OCI-LY3 (cell line): ENCODE measurements around the gene TP53INP2.

Source experiments
- EZH2phosphoT487 ChIP-seq: fragments of 200-600 bp; shearing (Covaris generic); IDR thresholded peaks from 2 replicates; pipeline ENCODE4 v1.6.1; 2018; ENCODE audit warnings: antibody characterized with exemption, mixed run types, low read depth
- TF ChIP-seq, protein P1 (sequence below): fragments of 200-600, 300-600 bp; sonication (generic); IDR thresholded peaks from 2 replicates; pipeline ENCODE4 v1.5.1; 2014; ENCODE audit warnings: antibody characterized with exemption, low read length, low read depth

DNA sequence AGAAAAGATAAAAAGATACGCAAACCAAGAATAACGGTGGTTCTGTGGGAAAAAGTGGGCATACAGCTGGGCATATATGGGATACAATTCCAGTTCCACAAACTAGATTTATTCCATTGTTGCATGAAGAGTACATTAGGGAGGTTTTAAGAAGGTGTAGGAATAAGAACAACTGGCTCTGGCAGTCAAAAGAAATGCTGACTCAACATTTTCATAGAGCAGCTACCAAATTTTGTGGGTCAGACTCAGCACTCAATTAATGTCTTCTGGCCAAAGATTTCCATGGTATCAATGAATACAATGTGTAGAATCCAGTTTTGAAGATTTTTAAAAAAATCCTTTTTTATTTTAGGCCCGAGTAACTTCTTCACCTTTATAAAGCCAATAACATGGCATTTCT is 40.2 kb downstream of the TP53INP2 start:
- TF ChIP-seq EZH2phosphoT487, result no peak
- TF ChIP-seq, protein P1, sequence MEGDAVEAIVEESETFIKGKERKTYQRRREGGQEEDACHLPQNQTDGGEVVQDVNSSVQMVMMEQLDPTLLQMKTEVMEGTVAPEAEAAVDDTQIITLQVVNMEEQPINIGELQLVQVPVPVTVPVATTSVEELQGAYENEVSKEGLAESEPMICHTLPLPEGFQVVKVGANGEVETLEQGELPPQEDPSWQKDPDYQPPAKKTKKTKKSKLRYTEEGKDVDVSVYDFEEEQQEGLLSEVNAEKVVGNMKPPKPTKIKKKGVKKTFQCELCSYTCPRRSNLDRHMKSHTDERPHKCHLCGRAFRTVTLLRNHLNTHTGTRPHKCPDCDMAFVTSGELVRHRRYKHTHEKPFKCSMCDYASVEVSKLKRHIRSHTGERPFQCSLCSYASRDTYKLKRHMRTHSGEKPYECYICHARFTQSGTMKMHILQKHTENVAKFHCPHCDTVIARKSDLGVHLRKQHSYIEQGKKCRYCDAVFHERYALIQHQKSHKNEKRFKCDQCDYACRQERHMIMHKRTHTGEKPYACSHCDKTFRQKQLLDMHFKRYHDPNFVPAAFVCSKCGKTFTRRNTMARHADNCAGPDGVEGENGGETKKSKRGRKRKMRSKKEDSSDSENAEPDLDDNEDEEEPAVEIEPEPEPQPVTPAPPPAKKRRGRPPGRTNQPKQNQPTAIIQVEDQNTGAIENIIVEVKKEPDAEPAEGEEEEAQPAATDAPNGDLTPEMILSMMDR, result no peak
